Fibroblast of the conjunctiva (primary cell): ENCODE results near the gene S1PR3.
A peak's percentile ranks its signal among the peaks of the same experiment; 100 is the strongest.
"Not testable (repeated sequence)": the region's sequence is repeated elsewhere in the genome, so short reads cannot be mapped to it uniquely, and the experiment has no call there.

Experiments
- DNase-seq: peaks from one replicate; pipeline ENCODE4 v3.0.0-alpha.2; 2010; ENCODE audit warnings: low read depth

S1PR3 gene

DNA sequence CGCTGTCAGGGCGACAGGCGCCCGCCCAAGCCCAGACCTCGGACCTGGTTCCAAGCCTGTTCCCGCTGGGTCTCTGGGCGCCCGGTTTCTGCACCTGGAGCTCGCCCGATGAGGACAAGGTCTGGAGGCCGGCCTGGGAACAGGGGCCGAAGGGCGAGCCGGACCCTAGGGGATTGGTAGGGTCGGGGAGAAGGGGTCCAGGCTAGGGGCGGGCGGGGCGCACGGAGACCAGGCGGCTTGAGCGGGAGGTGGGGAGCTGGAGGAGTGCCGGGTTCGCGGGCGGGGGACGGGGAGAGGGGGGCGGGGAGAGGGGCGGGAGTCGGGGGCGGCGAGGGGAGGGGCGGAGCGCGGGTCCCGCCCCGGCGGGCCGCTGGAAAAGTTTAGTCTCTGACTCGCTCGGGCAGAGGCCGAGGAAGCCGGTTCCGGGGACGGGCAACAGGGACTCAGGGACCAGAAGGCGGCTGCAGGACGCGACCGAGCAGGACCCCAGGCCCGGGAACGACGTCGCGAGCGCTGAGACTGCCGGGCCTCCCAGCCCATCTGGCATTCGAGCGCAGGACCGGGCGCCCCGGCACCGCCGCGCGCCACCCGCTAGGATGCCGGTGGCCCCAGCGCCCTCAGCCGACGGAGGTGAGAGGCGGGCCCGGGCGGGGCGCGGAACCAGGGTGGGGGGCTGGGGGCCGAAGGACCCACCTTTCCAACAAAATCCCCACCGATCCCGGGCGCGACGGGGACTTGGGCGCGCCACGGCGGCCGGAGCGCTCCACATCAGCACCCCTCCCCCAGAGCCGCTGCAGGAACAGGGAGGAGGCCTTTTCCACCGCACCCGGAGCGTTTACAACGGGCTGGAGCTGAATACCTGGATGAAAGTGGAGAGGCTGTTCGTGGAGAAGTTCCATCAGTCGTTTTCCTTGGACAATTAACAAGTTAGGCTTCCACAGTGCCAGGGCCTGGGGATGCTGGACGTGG, at the start of gene S1PR3:
Gene S1PR3 (plus strand): TSS at position 403 of the 969 bp plus-strand sequence. CDS start 9,733 bp downstream, outside the sequence.
- no peak for DNase-seq

DNA sequence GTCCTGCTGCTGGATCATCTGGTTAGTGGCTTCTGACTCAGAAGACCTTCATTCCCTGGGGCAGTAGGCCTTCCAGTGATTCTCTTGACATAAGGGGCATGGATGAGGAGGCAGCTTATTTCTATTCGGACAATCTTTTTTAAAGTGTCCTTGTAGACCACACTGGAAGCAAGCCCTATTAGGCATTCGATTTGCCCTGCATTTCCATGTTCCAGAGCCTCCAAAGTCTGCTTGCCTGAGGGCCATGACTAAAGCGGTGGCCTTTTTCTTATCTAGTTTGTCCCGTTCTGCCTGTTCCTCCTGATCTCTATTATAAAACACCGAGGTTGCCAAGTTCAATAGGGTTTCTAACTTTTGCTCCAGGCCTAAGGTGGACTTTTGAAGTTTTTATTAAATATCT, 49.7 kb upstream of the S1PR3 start:
- not testable (repeated sequence) for DNase-seq

DNA sequence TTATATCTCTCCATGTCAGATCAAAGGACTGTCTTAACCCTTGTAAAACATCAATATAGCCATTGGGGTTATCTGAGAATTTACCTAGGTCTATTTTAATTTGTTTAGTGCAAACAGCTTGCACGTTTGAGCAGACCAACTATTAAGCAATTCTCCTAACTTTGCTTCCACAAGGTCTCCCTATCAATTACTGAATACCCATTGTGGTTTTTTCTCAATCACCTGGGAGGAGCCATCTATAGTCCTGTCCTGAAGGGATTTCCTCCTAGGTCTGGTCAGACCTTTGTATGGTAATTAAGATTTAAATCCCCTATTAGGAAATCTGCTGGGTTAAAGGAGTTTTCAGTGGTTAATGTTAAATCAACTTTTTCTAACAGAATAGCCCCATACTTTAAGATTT, 48.9 kb upstream of the S1PR3 start:
- no peak for DNase-seq

- no peak for DNase-seq
Observed at GRCh38 chr9:88945636-88946333, 45.5 kb upstream of the S1PR3 start.

DNA sequence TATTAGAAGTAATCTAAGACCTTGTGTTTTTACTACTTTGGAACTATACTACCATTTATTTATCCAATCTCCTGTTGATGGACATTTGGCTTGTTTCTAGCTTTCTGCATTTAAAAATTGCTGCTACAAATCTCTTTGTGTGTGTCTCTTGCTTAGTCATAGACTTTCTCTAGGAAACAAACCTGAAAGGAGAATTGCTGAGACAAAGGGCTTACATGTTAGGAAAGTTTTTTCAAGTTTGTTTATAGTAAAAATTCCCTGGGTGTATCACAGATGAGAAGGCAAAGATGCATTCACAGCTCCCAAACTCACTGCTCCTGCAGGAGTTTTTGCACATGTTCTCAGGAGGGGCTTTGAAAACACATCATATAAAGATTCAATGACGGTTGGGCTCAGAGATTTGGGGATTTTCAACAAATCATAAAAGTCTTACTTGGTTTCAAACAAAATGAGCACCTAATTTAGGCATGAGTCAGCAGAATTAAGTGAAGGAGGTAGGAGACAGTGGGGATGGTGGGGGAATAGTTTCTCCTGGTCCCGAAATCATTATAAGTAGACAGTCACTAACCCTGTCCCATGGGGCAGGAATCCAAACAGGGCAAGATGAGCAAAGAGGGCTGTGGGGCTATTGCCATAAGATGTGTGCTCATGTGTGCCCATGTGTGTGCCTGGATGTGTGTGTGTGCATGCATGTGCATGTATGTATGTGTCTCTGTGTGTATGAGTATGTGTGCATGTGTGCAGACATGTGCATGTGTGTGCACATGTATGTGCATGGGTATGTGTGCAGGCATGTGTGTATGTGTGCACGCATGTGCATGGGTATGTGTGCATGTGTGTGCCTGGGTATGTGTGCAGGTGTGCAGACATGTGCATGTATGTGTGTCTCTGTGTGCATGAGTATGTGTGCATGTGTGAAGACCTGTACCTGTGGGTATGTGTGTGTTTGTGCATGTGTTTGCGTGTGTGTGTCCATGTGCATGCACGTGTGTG, 43.4 kb upstream of the S1PR3 start:
- no peak for DNase-seq

GRCh38 chr9:88949425-88949824, 41.8 kb upstream of the S1PR3 start:
- DNase-seq = peak; percentile 29

- no peak for DNase-seq
Observed at GRCh38 chr9:88949961-88950340, 41.3 kb upstream of the S1PR3 start.

DNA sequence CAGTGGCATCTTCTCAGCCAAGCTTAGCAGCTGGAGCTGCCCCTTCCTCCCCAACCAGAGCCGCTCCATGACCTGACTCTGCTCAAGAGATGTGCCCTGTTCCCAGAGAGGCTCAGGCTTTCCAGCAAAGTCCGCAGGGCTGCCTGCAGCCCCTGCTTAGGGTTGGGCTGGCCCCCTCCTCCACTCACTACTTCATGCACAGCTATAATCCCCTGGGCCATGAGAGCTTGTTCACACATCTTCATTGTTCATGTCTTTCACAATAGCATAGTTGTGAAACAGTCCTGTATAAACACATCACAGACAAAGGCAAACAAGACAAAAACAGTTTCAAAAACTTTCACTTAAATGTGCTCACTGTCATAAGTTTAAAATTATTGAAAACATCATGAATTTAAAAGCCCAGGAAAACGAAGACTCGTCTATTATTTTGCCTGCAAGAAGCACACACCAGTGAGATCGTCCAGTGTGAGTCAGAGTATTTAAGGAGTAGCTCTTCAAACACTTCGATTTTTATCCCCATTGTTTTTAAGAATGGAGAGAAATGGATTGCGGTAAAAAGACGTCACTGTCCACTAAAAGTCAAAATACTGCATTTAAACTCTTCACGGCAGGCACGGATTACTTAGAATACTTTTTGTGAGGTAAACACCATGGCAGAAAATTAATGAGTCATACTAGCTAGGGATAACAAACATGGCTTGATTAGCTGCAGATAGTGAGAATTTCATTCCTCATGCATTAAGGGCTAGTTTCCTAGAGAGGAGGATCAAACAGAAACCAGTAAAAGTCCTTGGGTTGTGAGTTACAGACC, 40.7 kb upstream of the S1PR3 start:
- DNase-seq = peak; percentile 70

DNA sequence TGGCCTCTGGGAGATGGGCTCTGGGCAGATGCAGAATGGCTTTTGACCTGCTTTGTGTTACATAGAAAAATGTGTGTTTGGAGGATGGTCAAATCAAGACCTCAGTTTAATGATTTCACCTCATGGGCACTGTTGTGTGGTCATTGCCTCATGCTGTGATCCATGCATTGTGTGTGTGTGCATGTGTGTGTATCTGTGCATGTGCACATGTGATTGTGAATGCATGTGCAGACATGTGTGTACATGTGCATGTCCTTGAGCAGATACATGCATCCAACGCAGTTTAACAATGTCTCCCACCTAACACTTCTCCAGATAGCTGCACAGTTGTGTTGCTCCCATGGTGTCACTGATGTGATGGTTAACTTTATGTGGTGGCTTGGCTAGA, 40.1 kb upstream of the S1PR3 start:
- DNase-seq = no peak

- no peak for DNase-seq
Observed at GRCh38 chr9:88952086-88952615, 39.1 kb upstream of the S1PR3 start.

DNA sequence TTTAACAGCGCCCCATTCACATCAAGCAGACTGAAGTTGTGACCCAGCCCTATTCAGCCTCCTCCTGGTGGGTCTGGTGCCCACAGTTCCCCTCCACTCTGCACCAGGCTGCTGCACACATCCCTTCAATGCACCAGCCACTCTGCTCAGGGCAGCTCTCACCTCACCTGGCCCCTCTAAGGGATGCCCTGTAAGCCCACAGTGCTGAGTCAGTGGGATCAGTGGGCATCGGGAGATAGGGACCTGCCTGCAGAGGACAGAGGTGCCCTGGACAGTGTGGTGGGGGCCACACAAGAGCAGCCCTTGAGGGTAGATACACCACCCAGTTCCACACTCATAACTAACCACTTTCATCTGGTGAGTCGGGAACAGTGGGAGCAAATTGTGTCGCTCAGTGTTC, 38.3 kb upstream of the S1PR3 start:
- no peak for DNase-seq

- no peak for DNase-seq
Observed at GRCh38 chr9:88953381-88954029, 37.8 kb upstream of the S1PR3 start.

DNA sequence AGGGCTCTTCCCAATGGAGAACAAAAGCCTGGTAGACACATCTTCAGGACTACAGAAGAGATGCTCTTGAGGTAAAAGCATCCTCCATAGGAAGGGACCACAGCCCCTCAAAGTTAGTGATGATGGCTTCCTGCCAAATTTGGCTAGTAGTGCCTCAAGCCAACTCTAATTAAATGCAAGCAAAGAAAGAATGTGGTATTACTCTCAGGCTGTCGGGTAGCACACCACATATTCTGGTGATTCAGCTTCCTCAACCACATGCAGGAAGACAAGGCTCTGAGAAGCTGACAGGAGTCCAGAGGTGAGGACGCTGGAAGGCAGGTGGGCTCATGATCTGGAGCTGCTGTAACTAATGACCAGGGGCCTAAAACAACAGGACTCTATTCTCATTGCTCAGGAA, 37.2 kb upstream of the S1PR3 start:
- DNase-seq = no peak

DNA sequence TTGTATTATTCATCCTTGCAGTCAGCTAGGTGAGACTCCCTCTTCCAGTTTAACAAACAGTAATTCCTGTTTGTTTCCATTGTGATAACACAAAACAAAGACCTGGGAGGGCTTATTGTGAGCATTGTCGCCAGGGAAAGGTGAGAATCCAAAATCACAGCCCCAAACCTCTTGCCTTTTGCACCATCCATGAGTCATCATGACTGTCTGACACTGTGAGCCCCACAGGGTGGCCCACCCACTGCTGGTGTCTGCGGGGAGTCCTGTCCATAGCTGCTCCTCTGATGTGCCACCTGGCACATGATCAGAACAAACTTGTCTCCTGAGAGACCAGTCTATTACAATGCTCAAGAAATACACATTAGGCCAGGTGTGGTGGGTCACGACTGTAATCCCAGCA, 33.7 kb upstream of the S1PR3 start:
- no peak for DNase-seq

DNA sequence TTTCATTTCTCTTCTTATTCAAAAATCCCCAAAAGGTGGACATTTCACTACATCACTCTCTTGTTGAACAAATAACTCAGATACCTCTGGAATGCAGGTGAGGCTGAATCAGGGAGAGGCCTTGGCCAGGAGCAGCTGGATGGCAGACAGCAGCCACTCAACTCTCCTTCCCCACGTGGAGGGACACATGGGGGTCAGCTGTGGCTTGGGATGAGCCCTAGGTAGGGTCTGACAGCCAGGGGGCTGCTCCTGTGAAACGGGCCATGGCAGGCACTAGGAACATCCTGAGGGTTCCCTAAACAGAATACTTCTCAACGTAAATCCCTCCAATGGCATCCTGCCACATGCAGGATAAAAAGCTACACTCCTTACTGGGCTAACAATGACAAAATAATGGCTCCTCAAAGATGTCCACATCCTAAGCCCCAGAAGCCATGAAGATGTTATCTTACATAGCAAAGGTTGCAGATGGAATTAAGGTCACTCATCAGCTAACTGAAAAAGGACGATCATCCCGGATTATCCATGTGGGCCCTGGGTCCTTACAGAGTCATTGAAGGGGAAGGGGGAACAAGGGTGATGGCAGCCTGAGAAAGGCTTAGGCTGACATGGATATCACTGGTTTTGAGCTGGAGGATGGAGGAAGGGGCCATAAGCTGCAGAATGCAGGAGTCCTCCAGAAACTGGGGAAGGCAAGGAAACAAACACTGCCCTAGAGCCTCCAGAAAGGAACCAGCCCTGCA, 31.4 kb upstream of the S1PR3 start:
- no peak for DNase-seq

DNA sequence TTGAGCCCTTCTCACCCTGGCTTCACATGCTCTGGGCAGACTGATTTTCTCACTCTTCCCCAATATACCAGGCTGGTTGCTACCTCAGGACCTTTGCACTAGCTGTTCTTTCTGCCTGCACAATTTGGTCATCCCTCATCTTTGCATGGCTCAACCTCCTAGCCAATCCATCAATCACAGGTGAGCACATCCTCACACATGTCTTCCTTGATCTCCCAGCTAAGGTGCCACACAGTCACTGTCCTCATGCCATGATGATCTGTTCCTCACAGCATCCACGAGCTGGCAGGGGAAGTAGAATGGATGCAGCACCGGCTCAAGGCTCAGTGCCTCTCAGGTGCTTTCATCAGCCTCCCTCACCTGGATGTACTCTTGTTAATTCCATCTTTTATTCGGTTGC, 30.6 kb upstream of the S1PR3 start:
- DNase-seq = no peak

- no peak for DNase-seq
Observed at GRCh38 chr9:88965473-88965872, 25.8 kb upstream of the S1PR3 start.

DNA sequence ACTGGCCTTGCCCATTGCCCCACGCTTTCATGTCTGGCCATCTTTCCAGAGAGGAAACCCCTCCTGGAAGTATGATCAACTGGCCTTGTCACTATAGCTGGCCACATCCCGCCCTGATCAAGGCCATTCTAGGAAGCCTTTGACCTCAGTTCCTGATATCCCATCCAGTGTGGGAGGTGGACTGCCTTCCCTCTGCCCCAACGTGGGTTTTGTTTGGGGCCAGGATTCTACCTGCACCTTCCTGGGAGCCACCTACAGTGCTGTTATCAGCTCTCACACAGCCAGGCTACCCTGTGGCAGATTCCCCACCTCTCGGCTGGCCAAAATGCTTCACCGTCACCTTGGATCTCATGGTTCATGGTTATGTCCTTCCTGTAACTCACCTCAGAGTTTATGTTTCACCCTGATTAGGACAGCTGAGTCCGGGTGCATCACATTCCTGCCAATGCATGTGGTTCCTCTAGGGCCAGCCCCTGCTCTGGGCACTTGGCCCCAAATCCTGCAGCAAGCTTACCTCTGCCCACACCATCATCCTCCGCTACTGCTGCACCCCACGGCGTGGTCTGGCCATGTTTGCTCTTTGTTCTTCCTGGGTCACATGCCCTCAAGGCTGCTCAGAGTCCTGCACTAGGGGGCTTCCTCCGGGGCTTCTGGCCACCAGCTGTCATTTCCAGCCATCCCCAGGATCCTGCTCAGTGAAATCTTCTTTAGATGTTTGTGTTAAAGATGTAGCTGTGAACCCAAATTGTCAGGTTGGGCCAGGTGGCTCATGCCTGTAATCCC, 24.2 kb upstream of the S1PR3 start:
- DNase-seq = no peak

- no peak for DNase-seq
Observed at GRCh38 chr9:88968799-88969198, 22.5 kb upstream of the S1PR3 start.
